GM21786 (cell line): ENCODE results near the gene NTNG1.
A peak's percentile ranks its signal among the peaks of the same experiment; 100 is the strongest.

Experiments used
- ATAC-seq: cut with Tn5 transposase; IDR thresholded peaks from one replicate; pipeline ENCODE4 v1.9.1; 2021; ENCODE audit not compliant: unreplicated experiment

Gene NTNG1

GRCh38 chr1:107487506-107487905, 346.7 kb downstream of the NTNG1 start:
- ATAC-seq: no peak

- no peak for ATAC-seq
Measured at GRCh38 chr1:107491582-107491981, 350.7 kb downstream of the NTNG1 start.

GRCh38 chr1:107493111-107493716, 352.4 kb downstream of the NTNG1 start:
- ATAC-seq: no peak

GRCh38 chr1:107494061-107494460, 353.2 kb downstream of the NTNG1 start:
- no peak for ATAC-seq

- ATAC-seq: no peak
Measured at GRCh38 chr1:107496002-107496401, 355.2 kb downstream of the NTNG1 start.

- peak; percentile 98 for ATAC-seq
Measured at GRCh38 chr1:107499139-107499744, 358.4 kb downstream of the NTNG1 start.

GRCh38 chr1:107501081-107501605, 360.3 kb downstream of the NTNG1 start:
- ATAC-seq: no peak

- no peak for ATAC-seq
Measured at GRCh38 chr1:107510347-107510746, 369.5 kb downstream of the NTNG1 start.

- ATAC-seq: no peak
Measured at GRCh38 chr1:107512836-107513235, 372.0 kb downstream of the NTNG1 start.

- no peak for ATAC-seq
Measured at GRCh38 chr1:107514841-107515240, 374.0 kb downstream of the NTNG1 start.

- no peak for ATAC-seq
Measured at GRCh38 chr1:107515702-107516101, 374.9 kb downstream of the NTNG1 start.

- no peak for ATAC-seq
Measured at GRCh38 chr1:107523061-107523460, 382.2 kb downstream of the NTNG1 start.

GRCh38 chr1:107523736-107524135, 382.9 kb downstream of the NTNG1 start:
- no peak for ATAC-seq

GRCh38 chr1:107524301-107524700, 383.5 kb downstream of the NTNG1 start:
- ATAC-seq: no peak

- ATAC-seq: no peak
Measured at GRCh38 chr1:107525145-107525544, 384.3 kb downstream of the NTNG1 start.

- no peak for ATAC-seq
Measured at GRCh38 chr1:107525961-107526360, 385.1 kb downstream of the NTNG1 start.

GRCh38 chr1:107526524-107527198, 385.8 kb downstream of the NTNG1 start:
- no peak for ATAC-seq

- ATAC-seq: peak; percentile 96
Measured at GRCh38 chr1:107529511-107530149, 388.8 kb downstream of the NTNG1 start.

- ATAC-seq: no peak
Measured at GRCh38 chr1:107530543-107530942, 389.7 kb downstream of the NTNG1 start.

GRCh38 chr1:107531065-107531908, 390.4 kb downstream of the NTNG1 start:
- ATAC-seq: no peak

GRCh38 chr1:107532318-107532717, 391.5 kb downstream of the NTNG1 start:
- ATAC-seq: no peak
